ENCODE measurements around the gene RBX1.
"Not testable (repeated sequence)": the region's sequence is repeated elsewhere in the genome, so short reads cannot be mapped to it uniquely, and the experiment has no call there.

Gene RBX1

GRCh38 chr22:40973144-40973543 lies 22.0 kb downstream of the RBX1 start:
- no peak for DNase-seq

- DNase-seq = no peak
These were observed 24.2 kb downstream of the RBX1 start for GRCh38 chr22:40975366-40975765.

- DNase-seq = no peak
These were observed 25.9 kb downstream of the RBX1 start for GRCh38 chr22:40976866-40977700.

GRCh38 chr22:40979198-40979597 lies 28.0 kb downstream of the RBX1 start:
- no peak for DNase-seq

- no peak for DNase-seq
These were observed 28.7 kb downstream of the RBX1 start for GRCh38 chr22:40979871-40980270.

- no peak for DNase-seq
These were observed 31.6 kb downstream of the RBX1 start for GRCh38 chr22:40982482-40983385.

- DNase-seq = no peak
These were observed 40.1 kb downstream of the RBX1 start for GRCh38 chr22:40991298-40991697.

GRCh38 chr22:40995821-40996220 lies 44.6 kb downstream of the RBX1 start:
- no peak for DNase-seq

GRCh38 chr22:40997520-40997919 lies 46.3 kb downstream of the RBX1 start:
- no peak for DNase-seq

GRCh38 chr22:41000040-41000565 lies 48.9 kb downstream of the RBX1 start:
- no peak for DNase-seq

- no peak for DNase-seq
These were observed 50.0 kb downstream of the RBX1 start for GRCh38 chr22:41000941-41001721.

GRCh38 chr22:41001722-41002122 lies 50.5 kb downstream of the RBX1 start:
- no peak for DNase-seq

- not testable (repeated sequence) for DNase-seq
These were observed 51.2 kb downstream of the RBX1 start for GRCh38 chr22:41002386-41002785.

- DNase-seq = no peak
These were observed 51.9 kb downstream of the RBX1 start for GRCh38 chr22:41003066-41003465.

GRCh38 chr22:41003976-41004375 lies 52.8 kb downstream of the RBX1 start:
- no peak for DNase-seq

- no peak for DNase-seq
These were observed 58.2 kb downstream of the RBX1 start for GRCh38 chr22:41009222-41009948.

GRCh38 chr22:41015003-41015402 lies 63.8 kb downstream of the RBX1 start:
- no peak for DNase-seq

- no peak for DNase-seq
These were observed 70.0 kb downstream of the RBX1 start for GRCh38 chr22:41021061-41021612.

GRCh38 chr22:41021613-41022454 lies 70.7 kb downstream of the RBX1 start:
- peak; percentile 48 for DNase-seq

GRCh38 chr22:41022470-41023298 lies 71.5 kb downstream of the RBX1 start:
- peak; percentile 86 for DNase-seq

All from stimulated activated CD4-positive, alpha-beta T cell treated with anti-CD3 and anti-CD28 coated beads, Interleukin-1b, Interleukin-23, amount 100 ng/mL, for 48 hours (primary cell).